Fibroblast of skin of scalp (primary cell): ENCODE measurements around the gene TM2D3.

Source experiments
- DNase-seq: peaks from one replicate; pipeline ENCODE4 v3.0.0-alpha.2; 2013

The TM2D3 gene

GRCh38 chr15:101604124-101604874, 47.9 kb downstream of the TM2D3 start:
- no peak for DNase-seq

DNA sequence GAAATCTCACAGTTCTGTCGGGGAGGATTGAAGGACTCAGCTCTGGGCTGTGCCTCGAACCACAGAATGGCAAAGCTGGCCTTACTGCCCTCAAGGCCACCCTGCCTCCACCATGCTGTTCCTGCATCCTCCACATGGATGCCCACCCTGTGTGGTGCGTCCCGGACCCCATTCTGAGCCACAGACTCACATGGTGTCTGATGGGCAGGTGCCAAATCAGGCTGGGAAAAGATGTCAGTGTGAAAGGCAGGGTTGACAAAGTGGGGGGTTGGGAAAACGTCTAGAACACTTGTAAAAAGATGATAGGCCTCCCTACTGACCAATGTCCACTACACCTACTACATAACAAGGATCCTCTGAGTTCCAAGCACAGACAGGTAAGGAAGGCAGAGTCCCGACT, 49.4 kb downstream of the TM2D3 start:
- no peak for DNase-seq

- no peak for DNase-seq
Observed at GRCh38 chr15:101600035-101600434, 52.1 kb downstream of the TM2D3 start.

GRCh38 chr15:101599091-101599490, 53.1 kb downstream of the TM2D3 start:
- no peak for DNase-seq

DNA sequence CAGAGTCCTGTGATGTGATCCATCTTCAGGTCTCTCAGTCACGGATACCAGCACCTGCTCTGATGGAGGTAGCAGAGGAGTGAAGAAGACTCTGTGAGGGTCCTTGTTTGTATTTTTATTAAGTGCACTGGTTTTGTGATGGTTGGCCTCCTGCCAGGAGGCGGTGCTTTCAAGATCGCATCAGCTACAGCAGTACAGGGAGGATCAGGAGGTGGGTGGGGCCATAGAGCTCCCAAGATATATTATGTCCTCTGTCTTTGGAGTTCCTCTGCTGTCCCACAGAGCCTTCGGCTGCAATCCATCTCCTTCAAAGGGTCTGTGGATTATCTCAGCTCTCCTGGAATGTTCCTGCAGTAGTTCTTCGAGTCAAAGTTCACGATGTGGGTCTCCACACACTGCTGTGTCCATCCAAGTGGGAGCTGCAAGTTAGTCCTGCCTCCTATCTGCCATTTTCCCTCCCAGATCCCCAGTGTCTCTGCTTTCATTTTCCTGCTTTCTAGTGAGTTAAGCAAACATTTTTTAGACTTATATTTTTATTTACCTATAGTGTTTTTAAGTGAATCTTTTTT, 54.7 kb downstream of the TM2D3 start:
- no peak for DNase-seq

GRCh38 chr15:101596633-101597032, 55.5 kb downstream of the TM2D3 start:
- DNase-seq = no peak
